ENCODE results near the gene IL12RB1. TPM values are rescaled to one million over a fixed set of nuclear protein-coding genes. Genes with fewer than 3 reads are reported as not detected.

The IL12RB1 gene
- total RNA-seq, 4 donors from 2014 or later: 0.49 to 4.8 (median 2.2) TPM

- no peak for TF ChIP-seq CTCF (IDR thresholded peaks at IDR 0.05; ENCODE audit: low read depth)
These were observed 39.4 kb upstream of the IL12RB1 start for GRCh38 chr19:18126097-18126496.

- TF ChIP-seq CTCF (IDR thresholded peaks at IDR 0.05; ENCODE audit: low read depth): no peak
These were observed 37.1 kb upstream of the IL12RB1 start for GRCh38 chr19:18123819-18124218.

GRCh38 chr19:18122860-18123795, 36.4 kb upstream of the IL12RB1 start:
- no peak for TF ChIP-seq CTCF (IDR thresholded peaks at IDR 0.05; ENCODE audit: low read depth)

GRCh38 chr19:18122424-18122823, 35.7 kb upstream of the IL12RB1 start:
- no peak for TF ChIP-seq CTCF (IDR thresholded peaks at IDR 0.05; ENCODE audit: low read depth)

GRCh38 chr19:18121166-18121565, 34.4 kb upstream of the IL12RB1 start:
- TF ChIP-seq CTCF (IDR thresholded peaks at IDR 0.05; ENCODE audit: low read depth): no peak

GRCh38 chr19:18120127-18120526, 33.4 kb upstream of the IL12RB1 start:
- TF ChIP-seq CTCF (IDR thresholded peaks at IDR 0.05; ENCODE audit: low read depth): no peak

- no peak for TF ChIP-seq CTCF (IDR thresholded peaks at IDR 0.05; ENCODE audit: low read depth)
These were observed 33.0 kb upstream of the IL12RB1 start for GRCh38 chr19:18119717-18120105.

Data from subcutaneous adipose tissue (tissue), 4 donors.